HG03442 (cell line): ENCODE results near the gene ZG16.
"Not testable (repeated sequence)": the region's sequence is repeated elsewhere in the genome, so short reads cannot be mapped to it uniquely, and the experiment has no call there.

Experiments
- ATAC-seq: cut with Tn5 transposase; IDR thresholded peaks from one replicate; pipeline ENCODE4 v1.9.1; 2021; ENCODE audit warnings: mild to moderate bottlenecking, moderate library complexity; ENCODE audit not compliant: unreplicated experiment

ZG16 gene, protein sequence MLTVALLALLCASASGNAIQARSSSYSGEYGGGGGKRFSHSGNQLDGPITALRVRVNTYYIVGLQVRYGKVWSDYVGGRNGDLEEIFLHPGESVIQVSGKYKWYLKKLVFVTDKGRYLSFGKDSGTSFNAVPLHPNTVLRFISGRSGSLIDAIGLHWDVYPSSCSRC

GRCh38 chr16:29777576-29778350, at the start of gene ZG16:
TSS of gene ZG16 (plus strand) at chr16:29778256. CDS start at chr16:29779267, 1,011 bp downstream.
- no peak for ATAC-seq

DNA sequence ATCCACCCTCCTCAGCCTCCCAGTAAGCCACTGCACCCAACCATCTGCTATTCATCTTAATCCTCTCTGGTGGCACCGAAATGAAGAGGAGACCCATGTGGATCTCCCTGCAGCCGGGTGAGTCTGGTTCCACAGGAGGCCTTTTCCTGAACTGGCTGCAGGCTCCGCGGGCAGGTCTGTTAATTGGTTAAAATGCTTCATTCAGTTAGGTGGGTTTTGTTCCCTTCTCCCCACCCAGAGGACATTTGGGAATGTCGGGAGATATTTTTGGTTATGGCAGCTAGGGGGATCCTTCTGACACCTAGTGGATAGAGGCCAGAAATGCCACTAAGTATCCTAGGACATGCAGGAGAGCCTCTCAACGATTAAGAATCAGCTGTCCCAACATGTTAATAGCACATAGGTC, 48.9 kb upstream of the ZG16 start:
- no peak for ATAC-seq

DNA sequence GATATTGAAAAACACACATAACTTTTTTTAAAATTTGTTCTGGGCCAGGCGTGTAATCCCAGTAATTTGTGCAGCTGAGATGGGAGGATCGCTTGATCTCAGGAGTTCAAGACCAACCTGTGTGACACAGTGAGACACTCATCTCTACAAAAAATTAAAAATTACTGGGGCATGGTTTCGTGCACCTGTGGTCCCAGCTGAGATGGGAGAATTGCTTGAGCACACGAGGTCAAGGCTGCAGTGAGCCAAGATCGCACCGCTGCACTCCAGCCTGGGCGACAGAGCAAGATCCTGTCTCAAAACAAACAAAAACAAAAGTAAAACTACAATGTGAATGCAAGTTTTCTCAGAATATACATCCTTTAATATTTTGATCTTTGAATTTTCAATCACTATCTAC, 47.4 kb upstream of the ZG16 start:
- ATAC-seq: no peak

GRCh38 chr16:29731768-29732601, 46.1 kb upstream of the ZG16 start:
- ATAC-seq: not testable (repeated sequence)

GRCh38 chr16:29734786-29735185, 43.3 kb upstream of the ZG16 start:
- ATAC-seq: no peak

- ATAC-seq: no peak
These were observed 41.9 kb upstream of the ZG16 start for GRCh38 chr16:29736112-29736511.

GRCh38 chr16:29736764-29737163, 41.3 kb upstream of the ZG16 start:
- ATAC-seq: no peak

DNA sequence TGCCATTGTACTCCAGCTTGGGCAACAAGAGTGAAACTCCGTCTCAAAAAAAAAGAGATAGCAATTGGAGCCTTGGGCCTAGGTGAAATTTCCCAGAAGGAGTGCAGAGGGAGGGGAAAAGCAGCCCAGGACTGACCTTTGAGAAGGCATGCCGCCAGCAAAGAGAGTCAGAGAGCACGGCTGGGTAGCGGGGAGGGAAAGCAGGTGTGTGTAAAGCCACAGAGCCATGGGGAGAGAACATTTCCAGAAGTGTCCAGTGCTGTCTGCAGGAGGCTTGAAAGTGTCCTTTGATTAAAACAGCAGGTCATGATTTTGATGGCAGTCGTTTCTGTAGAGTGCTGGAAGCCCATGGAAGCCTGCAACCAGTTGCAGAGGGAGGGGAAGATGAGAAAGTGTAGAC, 40.3 kb upstream of the ZG16 start:
- no peak for ATAC-seq

GRCh38 chr16:29738514-29738913, 39.5 kb upstream of the ZG16 start:
- no peak for ATAC-seq

- ATAC-seq: not testable (repeated sequence)
These were observed 38.0 kb upstream of the ZG16 start for GRCh38 chr16:29739927-29740629.

DNA sequence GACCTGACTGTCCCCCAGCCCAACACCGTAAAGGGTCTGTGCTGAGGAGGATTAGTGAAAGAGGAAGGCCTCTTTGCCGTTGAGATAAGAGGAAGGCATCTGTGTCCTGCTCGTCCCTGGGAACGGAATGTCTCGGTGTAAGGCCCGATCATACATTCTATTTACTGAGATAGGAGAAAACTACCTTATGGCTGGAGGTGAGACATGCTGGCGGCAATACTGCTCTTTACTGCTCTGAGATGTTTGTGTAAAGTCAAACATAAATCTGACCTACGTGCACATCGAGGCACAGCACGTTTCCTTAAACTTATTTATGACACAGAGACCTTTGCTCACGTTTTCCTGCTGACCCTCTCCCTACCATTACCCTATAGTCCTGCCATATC, 37.4 kb upstream of the ZG16 start:
- not testable (repeated sequence) for ATAC-seq

DNA sequence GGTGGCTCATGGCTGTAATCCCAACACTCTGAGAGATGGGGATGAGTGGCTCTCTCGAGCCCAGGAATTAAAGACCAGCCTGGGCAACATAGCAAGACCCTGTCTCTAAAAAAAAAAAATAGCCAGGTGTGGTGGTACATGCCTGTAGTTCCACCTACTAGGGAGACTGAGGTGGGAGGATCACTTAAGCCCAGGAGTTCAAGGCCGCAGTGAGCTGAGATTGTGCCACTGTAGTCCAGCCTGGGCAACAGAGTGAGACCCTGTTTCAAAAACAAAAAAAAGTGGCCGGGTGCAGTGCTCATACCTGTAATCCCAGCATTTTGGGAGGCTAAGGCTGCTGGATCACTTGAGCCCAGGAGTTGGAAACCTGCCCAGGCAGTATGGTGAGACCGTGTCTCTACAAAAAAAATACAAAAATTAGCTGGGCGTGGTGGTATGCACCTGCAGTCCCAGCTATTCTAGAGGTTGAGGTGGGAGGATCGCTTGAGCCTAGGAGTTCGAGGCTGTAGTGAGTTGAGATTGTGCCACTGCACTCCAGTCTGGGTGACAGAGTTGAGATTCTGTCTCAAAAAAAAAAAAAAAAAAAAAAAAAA, 35.3 kb upstream of the ZG16 start:
- no peak for ATAC-seq

GRCh38 chr16:29743475-29743826, 34.6 kb upstream of the ZG16 start:
- no peak for ATAC-seq

- no peak for ATAC-seq
These were observed 34.1 kb upstream of the ZG16 start for GRCh38 chr16:29743827-29744531.

DNA sequence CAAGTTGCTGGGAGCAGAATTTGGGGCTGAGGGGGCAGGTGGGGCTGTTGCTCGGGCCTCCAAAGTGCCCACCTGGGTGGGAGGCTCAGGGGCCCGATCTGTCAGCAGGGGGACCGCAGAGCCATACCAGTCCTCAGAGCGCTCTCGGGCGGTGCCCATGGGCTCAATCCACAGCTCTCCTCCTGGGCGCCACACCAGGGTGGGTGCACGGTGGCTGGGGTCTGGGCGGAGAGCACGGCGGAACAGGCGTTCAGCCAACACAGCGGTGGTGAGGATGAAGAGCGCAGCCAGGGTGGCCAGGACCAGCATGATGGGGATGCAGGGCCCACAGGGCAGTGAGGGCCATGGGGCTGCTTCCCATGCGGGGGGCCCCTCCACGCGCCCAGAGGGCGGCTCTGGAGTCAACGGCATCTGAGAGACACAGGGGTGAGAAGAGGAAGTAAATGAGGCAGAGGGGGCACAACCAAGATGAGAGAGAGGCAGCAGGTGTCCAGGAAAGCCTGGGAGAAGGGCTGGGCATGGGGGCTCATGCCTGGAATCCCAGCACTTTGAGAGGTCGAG, 33.4 kb upstream of the ZG16 start:
- ATAC-seq: no peak

DNA sequence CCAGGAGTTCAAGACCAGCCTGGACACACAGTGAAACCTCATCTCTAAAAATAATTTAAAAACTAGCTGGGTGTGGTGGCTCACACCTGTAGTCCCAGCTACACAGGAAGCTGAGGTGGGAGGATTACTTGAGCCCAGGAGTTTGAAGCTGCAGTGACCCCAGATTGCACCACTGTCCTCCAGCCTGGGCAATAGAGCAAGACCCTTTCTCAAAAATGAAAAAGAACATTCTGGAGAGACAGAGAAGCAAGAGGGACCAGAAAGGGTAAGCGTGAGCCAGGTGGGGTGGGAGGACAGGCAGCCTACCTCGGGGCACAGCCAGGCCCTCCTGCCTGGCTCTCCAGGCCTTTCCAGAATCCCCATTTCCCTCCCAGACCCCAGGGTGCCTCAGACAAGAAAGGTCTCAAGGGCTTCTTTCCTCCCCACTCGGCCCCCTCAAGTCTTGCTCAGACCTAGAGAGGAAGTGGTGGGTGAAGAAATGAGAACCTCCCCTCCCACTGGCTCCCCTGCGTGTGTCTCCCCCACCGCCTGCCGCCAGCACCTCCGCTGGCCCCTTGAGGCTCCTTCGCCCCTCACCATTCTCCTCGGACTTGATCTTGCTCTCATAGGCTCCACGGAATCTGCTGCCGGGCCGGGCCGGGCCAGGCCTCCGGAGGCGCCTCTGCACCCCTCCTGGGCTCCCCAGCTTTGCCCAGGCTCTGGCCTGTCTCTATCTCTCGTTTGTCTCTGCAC, 32.8 kb upstream of the ZG16 start:
- peak; percentile 38 for ATAC-seq

DNA sequence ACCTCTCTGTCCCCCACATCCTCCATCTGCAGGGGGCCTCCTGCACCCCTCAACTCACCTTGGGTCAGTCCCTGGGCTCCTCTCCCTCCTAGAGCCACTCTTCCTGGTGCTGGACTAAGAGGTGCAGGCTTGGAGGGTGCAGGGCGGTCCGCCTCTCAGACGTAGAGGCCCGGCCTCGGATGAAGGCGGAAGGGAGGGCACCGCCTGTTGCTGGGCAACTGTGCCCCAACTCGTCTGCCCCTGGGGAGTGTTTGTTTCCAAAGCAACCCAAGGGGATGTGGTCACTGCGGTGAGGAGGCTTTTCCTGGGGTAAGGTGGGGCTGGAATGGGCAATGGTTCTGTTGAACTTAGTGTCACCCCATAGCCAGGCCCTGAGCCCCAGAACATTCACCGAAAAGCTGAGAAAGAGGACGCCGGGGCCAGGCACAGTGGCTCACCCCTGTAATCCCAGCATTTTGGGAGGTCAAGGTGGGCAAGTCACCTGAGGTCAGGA, 32.2 kb upstream of the ZG16 start, which contains the start of gene C16orf54:
Gene C16orf54 (minus strand): TSS at position 138 of the 493 bp plus-strand sequence. CDS start 1,039 bp downstream, outside the sequence.
- ATAC-seq: peak; percentile 75

DNA sequence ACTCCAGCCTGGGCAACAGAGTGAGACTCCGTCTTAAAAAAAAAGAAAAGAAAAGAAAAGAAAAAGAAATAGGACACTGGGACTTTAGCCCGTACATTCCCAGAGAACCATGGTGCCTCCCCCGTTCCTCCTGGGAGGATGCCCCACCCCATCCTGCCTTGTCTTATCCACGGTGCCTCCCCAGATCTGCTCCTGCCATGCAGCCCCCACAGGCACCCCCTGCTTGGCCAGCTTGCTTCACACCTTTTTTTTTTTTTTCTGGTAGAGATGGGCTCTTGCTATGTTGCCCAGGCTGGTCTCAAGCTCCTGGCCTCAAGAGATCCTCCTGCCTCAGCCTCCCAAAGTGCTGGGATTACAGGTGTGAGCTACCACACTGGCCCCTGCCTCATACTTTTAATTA, 31.5 kb upstream of the ZG16 start:
- ATAC-seq: not testable (repeated sequence)
